Measurements from ENCODE around the gene NFATC1.
"Not testable (repeated sequence)": the region's sequence is repeated elsewhere in the genome, so short reads cannot be mapped to it uniquely, and the experiment has no call there.

NFATC1 gene

GRCh38 chr18:79503406-79503805, 107.7 kb downstream of the NFATC1 start:
- Histone ChIP-seq H3K9me3 (ENCODE audit: insufficient read depth, low read depth, low read length) (peaks cover 19% of the 10 kb centered on the region; the same call in 1 of the 2 replicates), H3K4me3 (ENCODE audit: low read length) (no peak overlapping the region), H3K9ac (ENCODE audit: low read depth, low read length) (no peak overlapping the region), H3K4me1 (ENCODE audit: insufficient read depth, low read length) (no peaks in the 10 kb centered on the region; the same call in 1 of the 2 replicates), H3K27me3 (ENCODE audit: insufficient read depth, low read length) (peaks cover 20% of the 10 kb centered on the region; the same call in 1 of the 2 replicates), H3K27ac (ENCODE audit: low read length) (no peak overlapping the region), H3K36me3 (ENCODE audit: insufficient read depth, low read depth, low read length) (no peaks in the 10 kb centered on the region)

DNA sequence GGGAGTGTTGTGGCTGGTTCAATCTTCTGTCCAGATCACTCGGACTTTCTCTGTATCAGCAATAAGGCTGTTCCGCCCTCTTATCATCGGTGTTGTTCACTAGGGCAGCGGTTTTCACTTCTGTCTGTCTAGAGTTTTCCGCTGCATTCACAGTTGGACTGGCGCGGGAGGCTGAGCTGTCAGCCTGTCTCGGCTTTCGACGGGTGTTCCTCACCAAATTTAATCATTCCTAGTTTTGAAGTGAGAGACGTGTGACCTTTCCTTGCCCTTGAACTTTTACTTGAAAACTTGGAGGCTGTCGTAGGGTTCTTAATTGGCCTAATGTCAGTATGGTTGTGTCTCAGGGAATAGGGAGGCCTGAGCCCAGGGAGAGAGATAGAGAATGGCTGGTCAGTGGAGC, 108.3 kb downstream of the NFATC1 start:
- peaks cover 26% of the 10 kb centered on the region for H3K27me3 ChIP-seq (ENCODE audit: insufficient read depth, low read length)
- no peaks in the 10 kb centered on the region; the same call in 1 of the 2 replicates for H3K4me1 ChIP-seq (ENCODE audit: insufficient read depth, low read length)
- no peak overlapping the region for H3K27ac ChIP-seq (ENCODE audit: low read length)
- no peak overlapping the region for H3K9ac ChIP-seq (ENCODE audit: low read depth, low read length)
- peaks cover 13% of the 10 kb centered on the region; the same call in 1 of the 2 replicates for H3K9me3 ChIP-seq (ENCODE audit: insufficient read depth, low read depth, low read length)
- no peaks in the 10 kb centered on the region for H3K36me3 ChIP-seq (ENCODE audit: insufficient read depth, low read depth, low read length)
- H3K4me3 ChIP-seq (ENCODE audit: low read length): no peak overlapping the region

DNA sequence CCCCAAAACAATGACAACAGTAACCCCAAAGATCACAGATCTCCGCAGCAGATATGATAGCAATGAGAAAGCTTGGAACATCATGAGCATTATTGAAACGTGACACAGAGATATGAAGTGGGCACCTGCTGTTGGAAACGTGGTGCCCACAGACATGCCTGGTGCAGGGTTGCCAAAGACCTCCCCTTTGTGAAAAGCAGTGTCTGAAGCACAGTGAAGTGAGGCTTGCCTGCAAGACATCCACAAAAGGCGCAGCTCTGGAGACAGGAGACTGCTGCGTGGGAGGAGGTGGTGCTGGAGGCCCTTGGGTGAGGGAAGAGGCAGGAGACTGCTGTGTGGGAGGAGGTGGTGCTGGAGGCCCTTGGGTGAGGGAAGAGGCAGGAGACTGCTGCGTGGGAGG, 108.8 kb downstream of the NFATC1 start:
- not testable (repeated sequence) for H3K9me3 ChIP-seq (ENCODE audit: insufficient read depth, low read depth, low read length); H3K9ac ChIP-seq (ENCODE audit: low read depth, low read length); H3K36me3 ChIP-seq (ENCODE audit: insufficient read depth, low read depth, low read length); H3K4me1 ChIP-seq (ENCODE audit: insufficient read depth, low read length); H3K27ac ChIP-seq (ENCODE audit: low read length); H3K4me3 ChIP-seq (ENCODE audit: low read length)
- H3K27me3 ChIP-seq (ENCODE audit: insufficient read depth, low read length): peaks cover 26% of the 10 kb centered on the region

GRCh38 chr18:79505465-79505864, 109.7 kb downstream of the NFATC1 start:
- not testable (repeated sequence) for H3K27ac ChIP-seq (ENCODE audit: low read length); H3K4me1 ChIP-seq (ENCODE audit: insufficient read depth, low read length); H3K9me3 ChIP-seq (ENCODE audit: insufficient read depth, low read depth, low read length)

DNA sequence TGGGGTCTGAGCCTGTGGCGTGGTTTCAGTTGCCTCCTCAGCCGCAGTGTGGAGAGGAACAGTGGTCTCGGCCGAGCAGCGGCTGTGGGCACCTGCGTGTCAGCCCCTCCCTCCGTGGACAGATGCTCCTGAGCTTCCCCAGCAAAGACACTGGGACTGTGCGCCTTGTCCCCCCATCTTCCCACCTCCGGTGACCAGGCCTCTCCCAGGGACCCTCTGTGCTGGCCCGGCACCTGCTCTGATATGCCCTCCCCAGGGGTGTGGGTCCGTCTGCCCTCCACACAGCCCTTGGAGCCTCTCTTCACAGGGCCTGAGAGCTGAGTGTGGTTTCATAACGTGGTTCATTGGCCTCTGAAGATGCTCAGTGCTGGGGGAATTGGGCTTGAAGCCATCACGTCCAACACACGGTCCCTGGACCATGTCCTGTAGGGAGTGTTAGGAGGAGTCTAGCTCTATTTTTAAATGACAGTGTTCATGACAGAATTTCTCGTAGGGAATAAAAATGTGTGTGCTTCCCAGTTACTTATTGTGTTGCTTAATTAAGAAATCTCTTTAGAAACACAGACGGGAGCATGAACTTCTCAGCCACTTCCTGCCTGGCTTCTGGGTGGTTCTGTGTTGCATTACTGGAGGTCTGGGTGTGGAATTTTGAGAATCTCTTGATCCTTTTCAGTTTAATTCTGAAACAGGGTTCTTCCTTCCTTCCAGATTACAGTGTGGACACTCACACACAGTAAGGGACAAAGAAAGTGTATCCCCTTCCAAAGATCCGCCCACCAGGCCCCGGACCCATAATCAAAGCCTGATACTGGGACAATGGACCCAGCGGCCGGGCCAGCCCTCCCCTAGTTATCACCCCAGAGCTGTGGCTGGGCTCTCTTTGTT, 110.7 kb downstream of the NFATC1 start:
- Histone ChIP-seq H3K4me3 (ENCODE audit: low read length) (no peak overlapping the region), H3K9me3 (ENCODE audit: insufficient read depth, low read depth, low read length) (no peaks in the 10 kb centered on the region), H3K27me3 (ENCODE audit: insufficient read depth, low read length) (peaks cover 26% of the 10 kb centered on the region), H3K27ac (ENCODE audit: low read length) (no peak overlapping the region), H3K36me3 (ENCODE audit: insufficient read depth, low read depth, low read length) (no peaks in the 10 kb centered on the region), H3K4me1 (ENCODE audit: insufficient read depth, low read length) (no peaks in the 10 kb centered on the region; the same call in 1 of the 2 replicates), H3K9ac (ENCODE audit: low read depth, low read length) (no peak overlapping the region)

More at GRCh38 chr18:79505465-79505864, 109.7 kb downstream of the NFATC1 start:
- H3K27me3 ChIP-seq (ENCODE audit: insufficient read depth, low read length): peaks cover 26% of the 10 kb centered on the region
- H3K4me3 ChIP-seq (ENCODE audit: low read length); H3K36me3 ChIP-seq (ENCODE audit: insufficient read depth, low read depth, low read length); H3K9ac ChIP-seq (ENCODE audit: low read depth, low read length): not testable (repeated sequence)

GRCh38 chr18:79507076-79507545, 111.4 kb downstream of the NFATC1 start:
- Histone ChIP-seq H3K4me1 (ENCODE audit: insufficient read depth, low read length) (no peaks in the 10 kb centered on the region; the same call in 1 of the 2 replicates), H3K27me3 (ENCODE audit: insufficient read depth, low read length) (peaks cover 26% of the 10 kb centered on the region), H3K9me3 (ENCODE audit: insufficient read depth, low read depth, low read length) (no peaks in the 10 kb centered on the region), H3K9ac (ENCODE audit: low read depth, low read length) (no peak overlapping the region), H3K4me3 (ENCODE audit: low read length) (peak overlapping the region; percentile 55; the same call in 1 of the 2 replicates), H3K27ac (ENCODE audit: low read length) (no peak overlapping the region), H3K36me3 (ENCODE audit: insufficient read depth, low read depth, low read length) (no peaks in the 10 kb centered on the region)

DNA sequence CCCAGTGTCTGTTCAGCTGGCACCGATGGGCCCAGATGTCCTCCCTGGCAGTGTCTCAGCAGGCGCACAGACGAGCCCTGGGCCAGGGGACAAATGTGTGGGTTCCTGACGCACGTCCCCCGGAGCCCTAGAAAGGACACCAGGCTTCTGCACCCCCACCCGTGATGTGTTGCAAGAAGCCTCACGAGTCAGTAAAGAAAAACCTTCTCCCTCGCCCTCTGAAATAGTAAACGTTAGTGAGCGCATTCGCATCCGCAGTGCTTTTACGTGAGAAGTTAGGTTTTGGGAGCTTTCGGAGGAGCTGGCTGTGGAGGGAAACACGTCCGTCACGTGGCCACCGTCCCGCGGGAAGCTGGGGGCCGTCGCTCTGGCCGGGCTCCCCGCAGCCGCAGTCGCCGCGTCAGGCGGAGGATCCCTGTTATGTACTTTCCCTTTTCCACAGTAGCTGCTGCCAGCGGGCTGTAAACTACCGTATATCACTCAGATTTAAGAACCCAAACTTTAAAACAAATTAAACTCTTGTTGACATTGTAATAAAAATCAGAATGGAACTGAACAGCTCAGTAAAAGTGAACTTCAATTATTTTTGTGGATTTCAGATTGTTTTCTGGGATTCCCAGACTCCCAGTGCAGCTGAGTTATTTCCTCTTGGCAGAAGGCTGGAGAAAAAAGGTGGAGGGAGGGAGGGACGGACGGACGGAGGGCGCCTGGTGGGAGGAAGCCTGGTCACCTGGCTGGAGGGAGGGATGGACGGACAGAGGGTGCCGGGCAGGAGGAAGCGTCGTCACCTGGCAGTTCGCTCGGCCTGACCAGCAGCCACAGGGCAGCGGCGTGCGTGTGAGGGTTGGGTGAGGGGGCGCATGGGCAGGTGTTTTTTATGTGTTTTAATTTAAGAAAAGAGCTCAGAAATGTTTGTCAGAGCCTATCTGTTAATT, 112.1 kb downstream of the NFATC1 start:
- no peak overlapping the region for H3K27ac ChIP-seq (ENCODE audit: low read length)
- H3K9ac ChIP-seq (ENCODE audit: low read depth, low read length): no peak overlapping the region
- peaks cover 26% of the 10 kb centered on the region for H3K27me3 ChIP-seq (ENCODE audit: insufficient read depth, low read length)
- H3K4me1 ChIP-seq (ENCODE audit: insufficient read depth, low read length): no peaks in the 10 kb centered on the region; the same call in 1 of the 2 replicates
- peak overlapping the region; percentile 55; the same call in 1 of the 2 replicates for H3K4me3 ChIP-seq (ENCODE audit: low read length)
- no peaks in the 10 kb centered on the region for H3K9me3 ChIP-seq (ENCODE audit: insufficient read depth, low read depth, low read length)
- no peaks in the 10 kb centered on the region for H3K36me3 ChIP-seq (ENCODE audit: insufficient read depth, low read depth, low read length)

DNA sequence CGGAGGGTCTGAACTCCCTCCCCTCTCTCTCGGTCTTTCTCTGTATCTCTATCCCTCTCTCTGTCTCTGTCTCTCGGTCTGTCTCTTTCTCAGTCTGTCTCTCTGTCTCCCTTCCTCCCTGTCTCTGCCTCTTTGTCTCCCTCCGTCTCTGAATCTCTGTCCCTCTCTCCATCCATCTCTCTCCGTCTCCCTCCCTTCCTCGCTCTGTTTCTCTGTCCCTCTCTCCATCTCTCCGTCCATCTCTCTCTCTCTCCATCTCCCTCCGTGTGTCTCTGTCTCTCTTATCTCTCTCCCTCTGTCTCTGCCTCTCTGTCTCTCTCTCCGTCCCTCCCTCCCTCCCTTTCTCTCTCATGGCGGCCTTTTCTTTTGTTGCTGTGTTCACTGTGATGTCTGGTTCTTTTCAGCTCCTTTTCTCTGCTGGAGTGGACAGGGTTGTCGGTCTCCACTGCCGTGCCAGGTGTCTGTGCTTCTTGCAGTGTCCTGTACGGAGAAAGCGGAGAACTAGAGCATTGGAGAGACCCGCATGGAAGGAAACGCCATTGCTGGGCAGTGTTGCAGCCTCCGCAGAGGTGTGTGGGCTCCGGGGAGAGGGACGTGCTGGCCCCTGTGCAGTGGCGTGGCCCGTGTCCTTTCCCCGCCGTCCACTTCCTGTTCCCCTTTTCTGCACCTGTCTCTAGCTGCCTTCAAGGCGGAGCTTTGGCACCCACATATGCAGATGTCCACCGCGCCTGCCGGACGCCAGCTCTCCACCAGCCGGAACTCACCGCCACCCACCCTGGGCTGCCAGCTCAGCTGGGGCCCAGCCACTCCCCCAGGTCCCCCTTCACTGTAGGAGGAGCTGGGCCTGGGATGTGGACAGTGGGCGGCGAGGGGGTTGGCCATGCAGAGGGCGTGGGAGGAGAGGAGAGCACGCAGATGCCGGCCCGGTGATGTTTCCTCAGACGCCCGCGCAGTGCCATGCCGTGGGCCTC, 113.1 kb downstream of the NFATC1 start:
- Histone ChIP-seq H3K27me3 (ENCODE audit: insufficient read depth, low read length) (peaks cover 26% of the 10 kb centered on the region), H3K4me1 (ENCODE audit: insufficient read depth, low read length) (no peaks in the 10 kb centered on the region; the same call in 1 of the 2 replicates), H3K9ac (ENCODE audit: low read depth, low read length) (no peak overlapping the region), H3K4me3 (ENCODE audit: low read length) (no peak overlapping the region), H3K27ac (ENCODE audit: low read length) (no peak overlapping the region), H3K36me3 (ENCODE audit: insufficient read depth, low read depth, low read length) (no peaks in the 10 kb centered on the region), H3K9me3 (ENCODE audit: insufficient read depth, low read depth, low read length) (no peaks in the 10 kb centered on the region)

- no peak overlapping the region for H3K9ac ChIP-seq (ENCODE audit: low read depth, low read length)
These were observed 113.8 kb downstream of the NFATC1 start for GRCh38 chr18:79509536-79509930.

GRCh38 chr18:79510046-79510685, 114.4 kb downstream of the NFATC1 start:
- H3K36me3 ChIP-seq (ENCODE audit: insufficient read depth, low read depth, low read length): no peaks in the 10 kb centered on the region
- no peak overlapping the region for H3K4me3 ChIP-seq (ENCODE audit: low read length)
- H3K27ac ChIP-seq (ENCODE audit: low read length): no peak overlapping the region
- H3K27me3 ChIP-seq (ENCODE audit: insufficient read depth, low read length): peaks cover 26% of the 10 kb centered on the region
- H3K4me1 ChIP-seq (ENCODE audit: insufficient read depth, low read length): no peaks in the 10 kb centered on the region; the same call in 1 of the 2 replicates
- H3K9ac ChIP-seq (ENCODE audit: low read depth, low read length): no peak overlapping the region
- no peaks in the 10 kb centered on the region for H3K9me3 ChIP-seq (ENCODE audit: insufficient read depth, low read depth, low read length)

More at GRCh38 chr18:79509536-79509930, 113.8 kb downstream of the NFATC1 start:
- Histone ChIP-seq H3K27me3 (ENCODE audit: insufficient read depth, low read length) (peaks cover 26% of the 10 kb centered on the region), H3K4me1 (ENCODE audit: insufficient read depth, low read length) (no peaks in the 10 kb centered on the region; the same call in 1 of the 2 replicates), H3K27ac (ENCODE audit: low read length) (no peak overlapping the region), H3K4me3 (ENCODE audit: low read length) (no peak overlapping the region), H3K9me3 (ENCODE audit: insufficient read depth, low read depth, low read length) (no peaks in the 10 kb centered on the region), H3K36me3 (ENCODE audit: insufficient read depth, low read depth, low read length) (no peaks in the 10 kb centered on the region)
